Activated CD4-positive, alpha-beta T cell treated with anti-CD3 and anti-CD28 coated beads, Interleukin-2, Interleukin-6, amounts not matched to agents 100 ng/mL and 50 ng/mL, durations not matched to agents 16 hours and 8 hours (primary cell): ENCODE data around the gene AMPD3.

ENCODE experiments used
- DNase-seq: peaks from one replicate; pipeline ENCODE4 v3.0.0-alpha.2; 2020

Gene AMPD3

GRCh38 chr11:10490032-10490397, 35.0 kb downstream of the AMPD3 start:
- no peak for DNase-seq

GRCh38 chr11:10490398-10491241, 35.6 kb downstream of the AMPD3 start:
- no peak for DNase-seq

- no peak for DNase-seq
These were observed 37.0 kb downstream of the AMPD3 start for GRCh38 chr11:10492084-10492483.

GRCh38 chr11:10493041-10493663, 38.1 kb downstream of the AMPD3 start:
- no peak for DNase-seq

- no peak for DNase-seq
These were observed 39.8 kb downstream of the AMPD3 start for GRCh38 chr11:10494636-10495463.

GRCh38 chr11:10495464-10495786, 40.4 kb downstream of the AMPD3 start:
- no peak for DNase-seq

GRCh38 chr11:10496296-10496936, 41.4 kb downstream of the AMPD3 start:
- DNase-seq, result no peak

- no peak for DNase-seq
These were observed 42.4 kb downstream of the AMPD3 start for GRCh38 chr11:10497371-10498021.

- no peak for DNase-seq
These were observed 42.9 kb downstream of the AMPD3 start for GRCh38 chr11:10498022-10498400.

- no peak for DNase-seq
These were observed 43.6 kb downstream of the AMPD3 start for GRCh38 chr11:10498426-10499250.

GRCh38 chr11:10499452-10499851, 44.4 kb downstream of the AMPD3 start:
- no peak for DNase-seq

GRCh38 chr11:10499874-10500601, 45.0 kb downstream of the AMPD3 start:
- DNase-seq, result no peak

- DNase-seq, result no peak
These were observed 46.0 kb downstream of the AMPD3 start for GRCh38 chr11:10500757-10501684.

- DNase-seq, result no peak
These were observed 47.1 kb downstream of the AMPD3 start for GRCh38 chr11:10502065-10502680.

- no peak for DNase-seq
These were observed 47.7 kb downstream of the AMPD3 start for GRCh38 chr11:10502770-10503169.

GRCh38 chr11:10503221-10503620, 48.2 kb downstream of the AMPD3 start:
- no peak for DNase-seq

- no peak for DNase-seq
These were observed 48.9 kb downstream of the AMPD3 start for GRCh38 chr11:10503777-10504480.

- no peak for DNase-seq
These were observed 49.4 kb downstream of the AMPD3 start for GRCh38 chr11:10504490-10504889.
